Gastroesophageal sphincter (tissue), 4 donors: ENCODE results near the gene GNAI1. TPM values are rescaled to one million over a fixed set of nuclear protein-coding genes. Genes with fewer than 3 reads are reported as not detected.

ENCODE experiments used
- ATAC-seq: fragments of 150-250 bp; one replicate; pipeline ENCODE4 v1.9.1; 2016; ENCODE audit warnings: mild to moderate bottlenecking, moderate library complexity
- H3K27ac ChIP-seq, 4 donors: fragments of 200-600 bp; sonication (generic) in 3 of 4; 1 replicate in 3 of 4; 2 replicates in 1 of 4; pipeline ENCODE4 v1.5.1; 2016 to 2019
- H3K27me3 ChIP-seq: fragments of 200-600 bp; sonication (generic); one replicate; pipeline ENCODE4 v1.5.1; 2019
- H3K36me3 ChIP-seq, 2 donors: fragments of 200-600 bp; sonication (generic); one replicate each; pipeline ENCODE4 v1.5.1; 2019; ENCODE audit warnings: control low read depth in 1 of 2
- H3K4me1 ChIP-seq, 3 donors: fragments of 200-600 bp; sonication (generic); 1 replicate in 2 of 3; 2 replicates in 1 of 3; pipeline ENCODE4 v1.5.1; 2016 to 2019; ENCODE audit warnings: control low read depth in 2 of 3
- H3K4me3 ChIP-seq, 2 donors: fragments of 200-600 bp; sonication (generic); one replicate each; pipeline ENCODE4 v1.5.1; 2019; ENCODE audit warnings: mild to moderate bottlenecking in 1 of 2, moderate library complexity in 1 of 2
- H3K9me3 ChIP-seq, 3 donors: fragments of 200-600 bp; sonication (generic); one replicate each; pipeline ENCODE4 v1.5.1; 2017 to 2019; ENCODE audit warnings: control low read depth in 2 of 3
- CTCF ChIP-seq, 4 experiments: fragments of 200-600 bp in 2 of 4; fragments of 450-650 bp in 2 of 4; sonication (generic) in 1 of 4; IDR thresholded peaks; one replicate each; pipeline ENCODE4 v1.5.1; 2017 to 2019; ENCODE audit warnings: antibody characterized with exemption in 4 of 4, mild to moderate bottlenecking in 2 of 4, moderate library complexity in 2 of 4
- EP300 ChIP-seq: sonication (generic); formaldehyde crosslinking; IDR thresholded peaks from one replicate; pipeline ENCODE4 v1.6.1; 2017; ENCODE audit warnings: antibody characterized with exemption, mild to moderate bottlenecking
- POLR2A ChIP-seq, 2 donors: fragments of 450-650 bp; IDR thresholded peaks; one replicate each; pipeline ENCODE4 v1.6.1; 2017; ENCODE audit warnings: antibody characterized with exemption in 2 of 2, mild to moderate bottlenecking in 2 of 2, moderate library complexity in 1 of 2
- POLR2AphosphoS5 ChIP-seq: sonication (generic); formaldehyde crosslinking; IDR thresholded peaks from one replicate; pipeline ENCODE4 v1.6.1; 2017; ENCODE audit warnings: antibody characterized with exemption
- WGBS, 2 donors: methylation state at CpG; one replicate each; pipeline ENCODE4 v1.1.5; 2018; ENCODE audit warnings: low coverage in 1 of 2; 5-methylcytosine and 5-hydroxymethylcytosine counted together
- total RNA-seq, 4 donors: library from RNA; depleted of rRNA; stranded (reverse); fragments of >200 nt; gene quantifications; one replicate each; pipeline ENCODE4 v1.1.0, GENCODE V29; 2016

Gene GNAI1
- total RNA-seq, 4 donors from 2014 or later, result 76.8 to 136 (median 108) TPM

- TF ChIP-seq EP300 (no peak), POLR2A (IDR thresholded peaks at IDR 0.05) (no peak), POLR2AphosphoS5 (no peak), CTCF (IDR thresholded peaks at IDR 0.05) (no peak)
- no peaks in the 10 kb centered on the region for H3K9me3 ChIP-seq
- peaks cover 0 to 6% (median 0%) of the 10 kb centered on the region in 3 donors for H3K4me1 ChIP-seq
- H3K27ac ChIP-seq, result no peak overlapping the region
- H3K36me3 ChIP-seq, result peaks cover 0 to 30% of the 10 kb centered on the region in 2 donors
- H3K4me3 ChIP-seq, result no peak overlapping the region
- 90 to 92% methylated on average over 5 to 6 of the region's 6 CpGs for whole genome bisulfite sequencing, 2 donors
- ATAC-seq, result no peak
- no peaks in the 10 kb centered on the region for H3K27me3 ChIP-seq
These were observed 85.5 kb downstream of the GNAI1 start for GRCh38 chr7:80220022-80220634.

- H3K36me3 ChIP-seq, result peaks cover 0 to 9% of the 10 kb centered on the region in 2 donors
- WGBS, 2 donors, result 91 to 100% methylated on average over 1 of the region's 1 CpG
These were observed 89.8 kb downstream of the GNAI1 start for GRCh38 chr7:80224415-80224814.

GRCh38 chr7:80225361-80225760 is 90.7 kb downstream of the GNAI1 start:
- no peaks in the 10 kb centered on the region for H3K4me1 ChIP-seq
- no peaks in the 10 kb centered on the region for H3K9me3 ChIP-seq
- no peak overlapping the region for H3K27ac ChIP-seq
- H3K36me3 ChIP-seq, result peaks cover 0 to 4% of the 10 kb centered on the region in 2 donors
- TF ChIP-seq CTCF (IDR thresholded peaks at IDR 0.05), result no peak
- TF ChIP-seq EP300, result no peak
- no peak for TF ChIP-seq POLR2A (IDR thresholded peaks at IDR 0.05)
- TF ChIP-seq POLR2AphosphoS5, result no peak
- no peak overlapping the region for H3K4me3 ChIP-seq
- no peaks in the 10 kb centered on the region for H3K27me3 ChIP-seq
- ATAC-seq, result no peak

More at GRCh38 chr7:80224415-80224814, 89.8 kb downstream of the GNAI1 start:
- Histone ChIP-seq H3K9me3 (no peaks in the 10 kb centered on the region), H3K4me3 (no peak overlapping the region), H3K27me3 (no peaks in the 10 kb centered on the region), H3K27ac (no peak overlapping the region), H3K4me1 (no peaks in the 10 kb centered on the region)
- no peak for ATAC-seq
- TF ChIP-seq CTCF (IDR thresholded peaks at IDR 0.05), result no peak
- TF ChIP-seq EP300, result no peak
- no peak for TF ChIP-seq POLR2AphosphoS5
- no peak for TF ChIP-seq POLR2A (IDR thresholded peaks at IDR 0.05)

GRCh38 chr7:80226629-80227028 is 92.0 kb downstream of the GNAI1 start:
- no peak for ATAC-seq
- Histone ChIP-seq H3K9me3 (no peaks in the 10 kb centered on the region), H3K36me3 (no peaks in the 10 kb centered on the region), H3K4me1 (no peaks in the 10 kb centered on the region), H3K27ac (no peak overlapping the region), H3K4me3 (no peak overlapping the region), H3K27me3 (no peaks in the 10 kb centered on the region)
- no peak for TF ChIP-seq EP300
- no peak for TF ChIP-seq POLR2A (IDR thresholded peaks at IDR 0.05)
- TF ChIP-seq POLR2AphosphoS5, result no peak
- no peak for TF ChIP-seq CTCF (IDR thresholded peaks at IDR 0.05)
- WGBS, 2 donors, result 52 to 64% methylated on average over 4 of the region's 4 CpGs

GRCh38 chr7:80230327-80230726 is 95.7 kb downstream of the GNAI1 start:
- Histone ChIP-seq H3K4me3 (no peak overlapping the region), H3K9me3 (no peaks in the 10 kb centered on the region), H3K4me1 (no peaks in the 10 kb centered on the region), H3K27ac (no peak overlapping the region), H3K27me3 (no peaks in the 10 kb centered on the region), H3K36me3 (no peaks in the 10 kb centered on the region)
- 88 to 90% methylated on average over 2 of the region's 2 CpGs for WGBS, 2 donors
- ATAC-seq, result no peak
- TF ChIP-seq POLR2AphosphoS5 (no peak), CTCF (IDR thresholded peaks at IDR 0.05) (no peak), EP300 (no peak), POLR2A (IDR thresholded peaks at IDR 0.05) (no peak)
